PFSK-1 (cell line): ENCODE measurements around the gene SLPI.

Experiments
- REST ChIP-seq, 2 experiments: IDR thresholded peaks; 2 replicates each; pipeline versions ENCODE4 v1.6.1 to v1.8.0; 2011 to 2012; ENCODE audit warnings: low read depth in 2 of 2, low read length in 2 of 2, control low read depth in 1 of 2, inconsistent platforms in 1 of 2, mild to moderate bottlenecking in 1 of 2, moderate library complexity in 1 of 2; ENCODE audit not compliant: insufficient read depth in 1 of 2
- TAF1 ChIP-seq: IDR thresholded peaks from 2 replicates; pipeline ENCODE4 v1.6.1; 2012; ENCODE audit warnings: low read length, control low read depth, borderline replicate concordance; ENCODE audit not compliant: insufficient read depth

DNA sequence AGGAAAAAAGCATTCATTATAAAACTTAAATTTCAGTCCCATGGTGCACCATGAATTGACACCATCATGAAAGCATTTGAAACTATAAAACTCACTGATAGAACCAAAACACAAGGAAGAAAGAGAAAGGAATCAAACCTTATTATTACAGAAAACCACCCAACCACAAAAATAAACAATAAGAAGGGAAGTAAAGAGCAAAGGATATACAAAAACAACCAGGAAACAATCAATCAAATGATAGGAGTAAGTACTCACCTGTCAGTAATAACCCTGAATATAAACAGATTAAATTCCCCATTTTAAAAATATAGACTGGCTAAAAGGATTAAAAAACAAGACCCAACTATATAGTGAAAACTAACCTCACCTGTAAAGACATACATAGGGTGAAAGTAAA, 5.8 kb downstream of the SLPI start:
- no peak for TF ChIP-seq REST (IDR thresholded peaks at IDR 0.05; ENCODE audit: insufficient read depth in 1 of 2, low read depth in 2 of 2, low read length in 2 of 2)
- TF ChIP-seq TAF1, result no peak
